Fibroblast of the aortic adventitia (primary cell): ENCODE results near the gene CCNC. TPM values are rescaled to one million over a fixed set of nuclear protein-coding genes. Genes with fewer than 3 reads are reported as not detected.

Source experiments
- DNase-seq: peaks from one replicate; pipeline ENCODE4 v3.0.0-alpha.2; 2010; ENCODE audit warnings: low read depth
- H3K4me3 ChIP-seq: 2 replicates; pipeline ENCODE4 v1.5.1; 2011; ENCODE audit warnings: low read depth, mild to moderate bottlenecking, control low read depth, low read length, moderate library complexity
- CTCF ChIP-seq: IDR thresholded peaks from 2 replicates; pipeline ENCODE4 v1.5.1; 2011; ENCODE audit warnings: mild to moderate bottlenecking, low read length, control low read depth, inconsistent platforms; ENCODE audit not compliant: insufficient read depth
- total RNA-seq: library from RNA; depleted of rRNA; stranded (reverse); fragments of >200 nt; gene quantifications from 2 replicates; pipeline ENCODE4 v1.2.3, GENCODE V29; 2012; ENCODE audit warnings: low replicate concordance

Gene CCNC
- total RNA-seq, 1 donor, result 52.4 TPM

GRCh38 chr6:99612551-99613408 is 44.3 kb upstream of the CCNC start:
- H3K4me3 ChIP-seq, result peak overlapping the region; percentile 35
- no peak for TF ChIP-seq CTCF
- no peak for DNase-seq

GRCh38 chr6:99611148-99611547 is 42.7 kb upstream of the CCNC start:
- no peak for TF ChIP-seq CTCF
- H3K4me3 ChIP-seq, result no peak overlapping the region
- DNase-seq, result no peak

DNA sequence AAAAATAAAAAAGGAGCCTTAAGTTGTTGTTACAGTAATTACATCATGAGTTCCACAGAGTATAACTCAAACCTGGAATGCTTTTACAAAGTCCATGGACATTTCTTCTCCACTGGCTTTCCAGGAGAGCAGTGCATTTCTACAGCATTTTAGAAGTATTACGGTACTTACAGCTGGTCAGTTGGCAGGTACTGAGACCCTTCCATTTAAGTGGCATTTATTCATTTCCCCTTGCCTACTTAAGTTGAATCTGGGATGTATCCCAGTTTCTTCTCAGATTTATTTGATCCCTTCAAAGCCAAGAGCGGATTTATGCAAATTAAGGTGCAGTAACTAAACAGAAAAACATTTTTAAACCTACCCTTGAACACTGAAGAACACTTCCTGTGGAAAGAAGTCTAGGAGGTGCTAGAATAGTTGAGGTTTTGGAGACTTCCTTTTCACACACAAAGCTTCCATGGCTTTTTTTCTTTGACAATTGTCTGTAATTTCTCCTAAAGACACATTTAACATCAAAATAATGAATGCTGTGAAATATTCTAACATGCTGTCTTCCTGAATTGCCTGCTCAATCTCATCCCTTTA is 41.5 kb upstream of the CCNC start:
- H3K4me3 ChIP-seq, result no peak overlapping the region
- no peak for DNase-seq
- TF ChIP-seq CTCF, result no peak

- no peak for TF ChIP-seq CTCF
- no peak overlapping the region for H3K4me3 ChIP-seq
- DNase-seq, result no peak
These were observed 40.5 kb upstream of the CCNC start for GRCh38 chr6:99608886-99609482.

DNA sequence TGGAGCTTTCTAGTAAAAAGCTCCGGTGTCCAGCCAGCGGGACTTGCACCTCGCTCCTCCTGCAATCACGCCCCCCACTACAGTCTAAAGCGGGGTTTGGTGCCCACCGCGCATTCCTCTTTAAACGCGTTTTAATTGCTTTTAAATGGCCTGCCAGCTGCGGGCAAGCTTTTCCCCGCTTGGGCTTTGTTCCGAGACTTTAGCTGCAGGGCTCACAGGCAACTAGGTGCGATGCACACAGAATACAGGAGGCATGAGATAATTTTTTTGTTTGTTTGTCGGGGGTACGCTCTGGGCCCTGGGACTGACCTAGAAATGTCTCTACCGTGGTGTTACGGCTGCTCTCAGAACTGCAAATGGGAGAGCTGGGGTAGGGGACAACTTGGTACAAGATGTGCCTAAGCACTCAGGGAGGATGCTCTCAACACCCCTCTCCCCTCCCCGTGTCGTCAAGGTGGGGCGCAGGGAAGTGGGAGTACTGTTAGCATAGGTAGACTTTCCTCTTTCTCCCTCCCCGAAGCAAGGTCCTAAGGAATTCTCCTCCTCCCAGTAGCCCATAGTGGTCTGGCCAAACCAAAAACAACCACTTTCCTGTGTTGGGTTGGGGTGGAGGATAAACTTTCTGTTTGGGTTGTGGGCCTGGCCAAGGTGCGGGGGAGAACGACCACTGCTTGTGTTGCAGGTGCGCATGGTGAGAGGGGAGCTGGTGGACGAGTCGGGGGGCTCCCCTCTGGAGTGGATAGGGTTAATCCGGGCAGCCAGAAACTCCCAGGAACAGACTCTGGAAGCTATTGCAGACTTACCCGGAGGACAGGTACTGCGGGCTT is 39.8 kb upstream of the CCNC start:
- TF ChIP-seq CTCF, result no peak
- DNase-seq, result no peak
- H3K4me3 ChIP-seq, result no peak overlapping the region

GRCh38 chr6:99607416-99608036 is 39.1 kb upstream of the CCNC start:
- no peak for DNase-seq
- TF ChIP-seq CTCF, result no peak
- H3K4me3 ChIP-seq, result no peak overlapping the region
